Measurements from ENCODE around the gene NEK10. TPM values are rescaled to one million over a fixed set of nuclear protein-coding genes. Genes with fewer than 3 reads are reported as not detected.

NEK10 gene
- total and polyA plus RNA-seq, 2 of the 13 experiments (the other 11 are each of a cell fraction or from before 2014, with no cell fraction given): 2.8 to 14.2 TPM

DNA sequence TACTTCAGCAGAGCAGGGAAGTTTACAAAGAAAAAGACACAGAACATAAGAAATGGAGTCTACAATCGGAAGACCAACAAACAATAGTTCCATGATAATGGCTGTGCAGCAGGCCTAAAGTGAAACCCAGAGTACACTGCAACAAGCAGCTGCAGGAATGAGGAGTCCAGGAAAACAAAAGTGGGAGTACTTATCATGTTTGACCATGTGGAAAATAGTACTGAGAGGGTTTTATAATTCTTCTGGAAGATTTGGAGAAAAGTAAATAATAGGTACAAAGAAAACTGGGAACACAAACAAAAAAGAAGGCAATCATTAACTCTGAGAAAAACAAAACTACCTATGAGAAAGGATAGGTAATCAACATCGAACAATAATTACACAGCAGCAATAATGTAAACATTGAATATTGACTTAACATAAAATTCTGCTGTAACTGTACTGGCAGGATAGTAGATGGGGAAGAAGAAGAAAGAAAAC is 87.5 kb downstream of the NEK10 start (continued):
- TF ChIP-seq, protein P1, sequence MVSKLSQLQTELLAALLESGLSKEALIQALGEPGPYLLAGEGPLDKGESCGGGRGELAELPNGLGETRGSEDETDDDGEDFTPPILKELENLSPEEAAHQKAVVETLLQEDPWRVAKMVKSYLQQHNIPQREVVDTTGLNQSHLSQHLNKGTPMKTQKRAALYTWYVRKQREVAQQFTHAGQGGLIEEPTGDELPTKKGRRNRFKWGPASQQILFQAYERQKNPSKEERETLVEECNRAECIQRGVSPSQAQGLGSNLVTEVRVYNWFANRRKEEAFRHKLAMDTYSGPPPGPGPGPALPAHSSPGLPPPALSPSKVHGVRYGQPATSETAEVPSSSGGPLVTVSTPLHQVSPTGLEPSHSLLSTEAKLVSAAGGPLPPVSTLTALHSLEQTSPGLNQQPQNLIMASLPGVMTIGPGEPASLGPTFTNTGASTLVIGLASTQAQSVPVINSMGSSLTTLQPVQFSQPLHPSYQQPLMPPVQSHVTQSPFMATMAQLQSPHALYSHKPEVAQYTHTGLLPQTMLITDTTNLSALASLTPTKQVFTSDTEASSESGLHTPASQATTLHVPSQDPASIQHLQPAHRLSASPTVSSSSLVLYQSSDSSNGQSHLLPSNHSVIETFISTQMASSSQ (IDR thresholded peaks at IDR 0.05; ENCODE audit: low read depth): peak; percentile 93
- TF ChIP-seq, protein P1 (CRISPR knock-in tag; IDR thresholded peaks at IDR 0.05; ENCODE audit: borderline replicate concordance): peak; percentile 89; the same call in 1 of the 2 replicates
- TF ChIP-seq CREB1 (IDR thresholded peaks at IDR 0.05) (peak; percentile 22; the same call in 1 of the 2 replicates), CREB1 (CRISPR knock-in tag; IDR thresholded peaks at IDR 0.05) (peak; percentile 54; the same call in 1 of the 2 replicates), SNRNP70 (IDR thresholded peaks at IDR 0.05; ENCODE audit: low read depth, low read length) (no peak), RCOR2 (CRISPR knock-in tag; IDR thresholded peaks at IDR 0.05) (0 out of 2 replicates have a peak, but pooled peaks have one; percentile 56), SOX6 (IDR thresholded peaks at IDR 0.05) (no peak), SOX6 (CRISPR knock-in tag; IDR thresholded peaks at IDR 0.05) (peak; percentile 97), HDAC2 (CRISPR knock-in tag; IDR thresholded peaks at IDR 0.05) (peak; percentile 68), ZNF598 (CRISPR knock-in tag; IDR thresholded peaks at IDR 0.05; ENCODE audit: borderline replicate concordance) (no peak), PAXIP1 (CRISPR knock-in tag; conservative IDR thresholded peaks at IDR 0.05) (peak; percentile 90), U2AF1 (optimal IDR thresholded peaks at IDR 0.05; ENCODE audit: low read depth, low read length) (no peak)
- TF ChIP-seq, protein P2, sequence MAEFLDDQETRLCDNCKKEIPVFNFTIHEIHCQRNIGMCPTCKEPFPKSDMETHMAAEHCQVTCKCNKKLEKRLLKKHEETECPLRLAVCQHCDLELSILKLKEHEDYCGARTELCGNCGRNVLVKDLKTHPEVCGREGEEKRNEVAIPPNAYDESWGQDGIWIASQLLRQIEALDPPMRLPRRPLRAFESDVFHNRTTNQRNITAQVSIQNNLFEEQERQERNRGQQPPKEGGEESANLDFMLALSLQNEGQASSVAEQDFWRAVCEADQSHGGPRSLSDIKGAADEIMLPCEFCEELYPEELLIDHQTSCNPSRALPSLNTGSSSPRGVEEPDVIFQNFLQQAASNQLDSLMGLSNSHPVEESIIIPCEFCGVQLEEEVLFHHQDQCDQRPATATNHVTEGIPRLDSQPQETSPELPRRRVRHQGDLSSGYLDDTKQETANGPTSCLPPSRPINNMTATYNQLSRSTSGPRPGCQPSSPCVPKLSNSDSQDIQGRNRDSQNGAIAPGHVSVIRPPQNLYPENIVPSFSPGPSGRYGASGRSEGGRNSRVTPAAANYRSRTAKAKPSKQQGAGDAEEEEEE (CRISPR knock-in tag; IDR thresholded peaks at IDR 0.05; ENCODE audit: borderline replicate concordance): no peak
- TF ChIP-seq, protein P3, sequence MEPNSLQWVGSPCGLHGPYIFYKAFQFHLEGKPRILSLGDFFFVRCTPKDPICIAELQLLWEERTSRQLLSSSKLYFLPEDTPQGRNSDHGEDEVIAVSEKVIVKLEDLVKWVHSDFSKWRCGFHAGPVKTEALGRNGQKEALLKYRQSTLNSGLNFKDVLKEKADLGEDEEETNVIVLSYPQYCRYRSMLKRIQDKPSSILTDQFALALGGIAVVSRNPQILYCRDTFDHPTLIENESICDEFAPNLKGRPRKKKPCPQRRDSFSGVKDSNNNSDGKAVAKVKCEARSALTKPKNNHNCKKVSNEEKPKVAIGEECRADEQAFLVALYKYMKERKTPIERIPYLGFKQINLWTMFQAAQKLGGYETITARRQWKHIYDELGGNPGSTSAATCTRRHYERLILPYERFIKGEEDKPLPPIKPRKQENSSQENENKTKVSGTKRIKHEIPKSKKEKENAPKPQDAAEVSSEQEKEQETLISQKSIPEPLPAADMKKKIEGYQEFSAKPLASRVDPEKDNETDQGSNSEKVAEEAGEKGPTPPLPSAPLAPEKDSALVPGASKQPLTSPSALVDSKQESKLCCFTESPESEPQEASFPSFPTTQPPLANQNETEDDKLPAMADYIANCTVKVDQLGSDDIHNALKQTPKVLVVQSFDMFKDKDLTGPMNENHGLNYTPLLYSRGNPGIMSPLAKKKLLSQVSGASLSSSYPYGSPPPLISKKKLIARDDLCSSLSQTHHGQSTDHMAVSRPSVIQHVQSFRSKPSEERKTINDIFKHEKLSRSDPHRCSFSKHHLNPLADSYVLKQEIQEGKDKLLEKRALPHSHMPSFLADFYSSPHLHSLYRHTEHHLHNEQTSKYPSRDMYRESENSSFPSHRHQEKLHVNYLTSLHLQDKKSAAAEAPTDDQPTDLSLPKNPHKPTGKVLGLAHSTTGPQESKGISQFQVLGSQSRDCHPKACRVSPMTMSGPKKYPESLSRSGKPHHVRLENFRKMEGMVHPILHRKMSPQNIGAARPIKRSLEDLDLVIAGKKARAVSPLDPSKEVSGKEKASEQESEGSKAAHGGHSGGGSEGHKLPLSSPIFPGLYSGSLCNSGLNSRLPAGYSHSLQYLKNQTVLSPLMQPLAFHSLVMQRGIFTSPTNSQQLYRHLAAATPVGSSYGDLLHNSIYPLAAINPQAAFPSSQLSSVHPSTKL (CRISPR knock-in tag; IDR thresholded peaks at IDR 0.05): peak; percentile 92
- TF ChIP-seq, protein P4, sequence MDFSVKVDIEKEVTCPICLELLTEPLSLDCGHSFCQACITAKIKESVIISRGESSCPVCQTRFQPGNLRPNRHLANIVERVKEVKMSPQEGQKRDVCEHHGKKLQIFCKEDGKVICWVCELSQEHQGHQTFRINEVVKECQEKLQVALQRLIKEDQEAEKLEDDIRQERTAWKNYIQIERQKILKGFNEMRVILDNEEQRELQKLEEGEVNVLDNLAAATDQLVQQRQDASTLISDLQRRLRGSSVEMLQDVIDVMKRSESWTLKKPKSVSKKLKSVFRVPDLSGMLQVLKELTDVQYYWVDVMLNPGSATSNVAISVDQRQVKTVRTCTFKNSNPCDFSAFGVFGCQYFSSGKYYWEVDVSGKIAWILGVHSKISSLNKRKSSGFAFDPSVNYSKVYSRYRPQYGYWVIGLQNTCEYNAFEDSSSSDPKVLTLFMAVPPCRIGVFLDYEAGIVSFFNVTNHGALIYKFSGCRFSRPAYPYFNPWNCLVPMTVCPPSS (IDR thresholded peaks at IDR 0.05): no peak

Measured in HepG2 (cell line).